GM23338 (cell line): ENCODE data around the gene MLLT10.

ENCODE experiments used
- ETS1 ChIP-seq: IDR thresholded peaks from 2 replicates; pipeline ENCODE4 v1.6.1; 2016; ENCODE audit warnings: antibody characterized with exemption
- NANOG ChIP-seq: IDR thresholded peaks from 2 replicates; pipeline ENCODE4 v1.6.1; 2016; ENCODE audit warnings: antibody characterized with exemption, borderline replicate concordance
- TF ChIP-seq, protein P1 (sequence below): IDR thresholded peaks from one replicate; pipeline ENCODE4 v1.6.1; 2018; ENCODE audit warnings: antibody characterized with exemption; ENCODE audit not compliant: unreplicated experiment

- TF ChIP-seq, protein P1, sequence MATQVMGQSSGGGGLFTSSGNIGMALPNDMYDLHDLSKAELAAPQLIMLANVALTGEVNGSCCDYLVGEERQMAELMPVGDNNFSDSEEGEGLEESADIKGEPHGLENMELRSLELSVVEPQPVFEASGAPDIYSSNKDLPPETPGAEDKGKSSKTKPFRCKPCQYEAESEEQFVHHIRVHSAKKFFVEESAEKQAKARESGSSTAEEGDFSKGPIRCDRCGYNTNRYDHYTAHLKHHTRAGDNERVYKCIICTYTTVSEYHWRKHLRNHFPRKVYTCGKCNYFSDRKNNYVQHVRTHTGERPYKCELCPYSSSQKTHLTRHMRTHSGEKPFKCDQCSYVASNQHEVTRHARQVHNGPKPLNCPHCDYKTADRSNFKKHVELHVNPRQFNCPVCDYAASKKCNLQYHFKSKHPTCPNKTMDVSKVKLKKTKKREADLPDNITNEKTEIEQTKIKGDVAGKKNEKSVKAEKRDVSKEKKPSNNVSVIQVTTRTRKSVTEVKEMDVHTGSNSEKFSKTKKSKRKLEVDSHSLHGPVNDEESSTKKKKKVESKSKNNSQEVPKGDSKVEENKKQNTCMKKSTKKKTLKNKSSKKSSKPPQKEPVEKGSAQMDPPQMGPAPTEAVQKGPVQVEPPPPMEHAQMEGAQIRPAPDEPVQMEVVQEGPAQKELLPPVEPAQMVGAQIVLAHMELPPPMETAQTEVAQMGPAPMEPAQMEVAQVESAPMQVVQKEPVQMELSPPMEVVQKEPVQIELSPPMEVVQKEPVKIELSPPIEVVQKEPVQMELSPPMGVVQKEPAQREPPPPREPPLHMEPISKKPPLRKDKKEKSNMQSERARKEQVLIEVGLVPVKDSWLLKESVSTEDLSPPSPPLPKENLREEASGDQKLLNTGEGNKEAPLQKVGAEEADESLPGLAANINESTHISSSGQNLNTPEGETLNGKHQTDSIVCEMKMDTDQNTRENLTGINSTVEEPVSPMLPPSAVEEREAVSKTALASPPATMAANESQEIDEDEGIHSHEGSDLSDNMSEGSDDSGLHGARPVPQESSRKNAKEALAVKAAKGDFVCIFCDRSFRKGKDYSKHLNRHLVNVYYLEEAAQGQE, result no peak
- TF ChIP-seq ETS1 (no peak), NANOG (no peak)
These were observed 27.7 kb upstream of the MLLT10 start for GRCh38 chr10:21506351-21506750.
